GM12878 (cell line): ENCODE measurements around the gene ST3GAL5. TPM values are rescaled to one million over a fixed set of nuclear protein-coding genes. Genes with fewer than 3 reads are reported as not detected.

Experiments
- ATF7 ChIP-seq: fragments of 450-650 bp; IDR thresholded peaks from 2 replicates; pipeline ENCODE4 v1.6.1; 2016; ENCODE audit warnings: low read depth, mild to moderate bottlenecking
- BCL11A ChIP-seq: IDR thresholded peaks from 2 replicates; pipeline ENCODE4 v1.6.1; 2011; ENCODE audit warnings: low read depth, low read length
- BRCA1 ChIP-seq: IDR thresholded peaks from 2 replicates; pipeline ENCODE4 v1.6.1; 2011; ENCODE audit warnings: low read depth, low read length, improper control_type of control experiment
- CBFB ChIP-seq: IDR thresholded peaks from 2 replicates; pipeline ENCODE4 v1.6.1; 2016; ENCODE audit warnings: antibody characterized with exemption, low read depth
- CEBPB ChIP-seq, 2 experiments: fragments of 150-350 bp in 1 of 2; IDR thresholded peaks; 2 replicates each; pipeline ENCODE4 v1.6.1; 2012 to 2014; ENCODE audit warnings: low read depth in 2 of 2, low read length in 2 of 2, borderline replicate concordance in 1 of 2, inconsistent platforms in 1 of 2
- EP300 ChIP-seq, 2 experiments: fragments of 150-350 bp in 1 of 2; IDR thresholded peaks; 2 replicates each; pipeline ENCODE4 v1.6.1; 2011 to 2012; ENCODE audit warnings: low read depth in 2 of 2, low read length in 2 of 2, borderline replicate concordance in 1 of 2, improper control_type of control experiment in 1 of 2, inconsistent platforms in 1 of 2; ENCODE audit not compliant: control insufficient read depth in 1 of 2
- FOXK2 ChIP-seq: fragments of 450-650 bp; IDR thresholded peaks from 2 replicates; pipeline ENCODE4 v1.6.1; 2017; ENCODE audit warnings: mild to moderate bottlenecking, moderate library complexity
- FOXM1 ChIP-seq: IDR thresholded peaks from 2 replicates; pipeline ENCODE4 v1.6.1; 2012; ENCODE audit warnings: low read depth, mild to moderate bottlenecking, inconsistent platforms, low read length, moderate library complexity
- HDAC2 ChIP-seq: fragments of 200-600 bp; sonication (generic); IDR thresholded peaks from 2 replicates; pipeline ENCODE4 v1.6.1; 2017
- MEF2A ChIP-seq: IDR thresholded peaks from 2 replicates; pipeline ENCODE4 v1.6.1; 2011; ENCODE audit warnings: low read depth, mild to moderate bottlenecking, low read length, moderate library complexity; ENCODE audit not compliant: insufficient read depth
- MEF2B ChIP-seq: fragments of 450-650 bp; IDR thresholded peaks from 2 replicates; pipeline ENCODE4 v1.6.1; 2018; ENCODE audit warnings: mild to moderate bottlenecking, moderate library complexity; ENCODE audit not compliant: partially characterized antibody, poor library complexity, severe bottlenecking
- SPI1 ChIP-seq: IDR thresholded peaks from 2 replicates; pipeline ENCODE4 v1.6.1; 2011; ENCODE audit warnings: low read depth, mild to moderate bottlenecking, low read length, moderate library complexity, borderline replicate concordance; ENCODE audit not compliant: insufficient read depth
- STAT1 ChIP-seq: fragments of 450-650 bp; conservative IDR thresholded peaks from 2 replicates; pipeline ENCODE4 v1.6.1; 2014; ENCODE audit warnings: antibody characterized with exemption, mild to moderate bottlenecking
- SUPT20H ChIP-seq: IDR thresholded peaks from 2 replicates; pipeline ENCODE4 v1.6.1; 2011; ENCODE audit warnings: low read depth, mild to moderate bottlenecking, low read length, moderate library complexity, borderline replicate concordance; ENCODE audit not compliant: control insufficient read depth
- TBL1XR1 ChIP-seq: IDR thresholded peaks from 2 replicates; pipeline ENCODE4 v1.6.1; 2012; ENCODE audit warnings: low read depth, low read length, improper control_type of control experiment
- YY1 ChIP-seq: IDR thresholded peaks from 2 replicates; pipeline ENCODE4 v1.6.1; 2011; ENCODE audit warnings: low read depth, mild to moderate bottlenecking, low read length
- ZNF217 ChIP-seq: fragments of 450-650 bp; IDR thresholded peaks from 2 replicates; pipeline ENCODE4 v1.6.1; 2017; ENCODE audit warnings: antibody characterized with exemption, mild to moderate bottlenecking
- polyA plus RNA-seq, 11 experiments: library from polyadenylated mRNA; depleted of rRNA in 4 of 11; unstranded in 6 of 11; stranded (reverse) in 5 of 11; fragments of >200 nt; fragmentation: Nextera tagmentation in 4 of 11; fragmentation: Illumina TruSeq in 1 of 11; extraction: Ambion mirVana in 4 of 11; extraction: Trizol in 1 of 11; gene quantifications; 1 replicate in 1 of 11; 2 replicates in 10 of 11; pipeline versions ENCODE4 v1.2.1 to v1.2.3, GENCODE V29; 2011 to 2016; ENCODE audit warnings: inconsistent platforms in 2 of 11, missing spikeins in 2 of 11, low read depth in 1 of 11
- total RNA-seq, 4 experiments: library from RNA; depleted of rRNA in 3 of 4; stranded (reverse); fragments of >200 nt in 3 of 4; fragmentation: Illumina TruSeq in 1 of 4; extraction: Trizol in 1 of 4; gene quantifications; 2 replicates each; pipeline versions ENCODE4 v1.2.1 to v1.2.3, GENCODE V29; 2013 to 2021
- TF ChIP-seq, protein P1 (sequence below): IDR thresholded peaks from 2 replicates; pipeline ENCODE4 v1.6.1; 2011; ENCODE audit warnings: mild to moderate bottlenecking, low read depth, low read length, moderate library complexity; ENCODE audit not compliant: insufficient replicate concordance
- TF ChIP-seq, protein P2 (sequence below): IDR thresholded peaks from 2 replicates; pipeline ENCODE4 v1.6.1; 2011; ENCODE audit warnings: low read depth, mild to moderate bottlenecking, low read length, moderate library complexity, borderline replicate concordance; ENCODE audit errors: extremely low read depth
- TF ChIP-seq, protein P3 (sequence below): fragments of 450-650 bp; IDR thresholded peaks from 2 replicates; pipeline ENCODE4 v1.6.1; 2017; ENCODE audit warnings: mild to moderate bottlenecking
- TF ChIP-seq, protein P4 (sequence below): IDR thresholded peaks from 2 replicates; pipeline ENCODE4 v1.6.1; 2012; ENCODE audit warnings: improper control_type of control experiment, low read depth, low read length; ENCODE audit not compliant: insufficient replicate concordance

ST3GAL5 gene
- total and polyA plus RNA-seq, 10 of the 15 experiments (the other 5 are each of a cell fraction or from before 2014, with no cell fraction given): 5.2 to 60.9 (median 10.2) TPM

DNA sequence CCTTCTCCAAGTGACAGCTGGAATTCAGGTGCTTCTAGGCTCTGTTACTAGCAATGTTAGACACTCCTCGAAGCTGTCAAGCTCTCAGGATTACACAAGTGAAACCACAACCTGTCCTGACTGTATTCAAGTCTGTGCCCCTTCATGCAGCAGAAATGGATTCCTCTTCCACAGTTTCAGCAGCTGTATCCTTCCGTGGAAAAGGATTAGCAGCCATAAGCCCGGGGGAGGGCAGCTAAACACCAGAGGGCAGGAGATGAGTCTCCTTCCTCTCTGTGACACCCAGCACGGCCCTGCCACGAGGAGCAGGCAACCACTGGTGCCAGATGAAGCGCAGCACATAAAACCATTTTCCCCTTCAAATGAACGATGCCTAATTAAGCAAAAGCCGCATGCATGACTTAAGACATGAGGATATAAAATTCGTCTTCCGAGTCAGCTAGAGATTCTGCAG, 1.2 kb downstream of the ST3GAL5 start (continued):
- TF ChIP-seq SPI1: no peak
- TF ChIP-seq YY1: 0 out of 2 replicates have a peak, but pooled peaks have one; percentile 3
- no peak for TF ChIP-seq HDAC2
- TF ChIP-seq ATF7: no peak
- no peak for TF ChIP-seq CEBPB (IDR thresholded peaks at IDR 0.05; ENCODE audit: borderline replicate concordance in 1 of 2, low read depth in 2 of 2, low read length in 2 of 2)
- TF ChIP-seq EP300 (IDR thresholded peaks at IDR 0.05; ENCODE audit: borderline replicate concordance in 1 of 2, control insufficient read depth in 1 of 2, low read depth in 2 of 2, low read length in 2 of 2): no peak
- no peak for TF ChIP-seq TBL1XR1
- TF ChIP-seq FOXK2: no peak
- TF ChIP-seq, protein P1, sequence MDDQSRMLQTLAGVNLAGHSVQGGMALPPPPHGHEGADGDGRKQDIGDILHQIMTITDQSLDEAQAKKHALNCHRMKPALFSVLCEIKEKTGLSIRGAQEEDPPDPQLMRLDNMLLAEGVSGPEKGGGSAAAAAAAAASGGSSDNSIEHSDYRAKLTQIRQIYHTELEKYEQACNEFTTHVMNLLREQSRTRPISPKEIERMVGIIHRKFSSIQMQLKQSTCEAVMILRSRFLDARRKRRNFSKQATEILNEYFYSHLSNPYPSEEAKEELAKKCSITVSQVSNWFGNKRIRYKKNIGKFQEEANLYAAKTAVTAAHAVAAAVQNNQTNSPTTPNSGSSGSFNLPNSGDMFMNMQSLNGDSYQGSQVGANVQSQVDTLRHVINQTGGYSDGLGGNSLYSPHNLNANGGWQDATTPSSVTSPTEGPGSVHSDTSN: no peak
- TF ChIP-seq BCL11A: no peak
- TF ChIP-seq SUPT20H: no peak
- peak; percentile 33; the same call in 1 of the 2 replicates for TF ChIP-seq CBFB
- TF ChIP-seq, protein P2, sequence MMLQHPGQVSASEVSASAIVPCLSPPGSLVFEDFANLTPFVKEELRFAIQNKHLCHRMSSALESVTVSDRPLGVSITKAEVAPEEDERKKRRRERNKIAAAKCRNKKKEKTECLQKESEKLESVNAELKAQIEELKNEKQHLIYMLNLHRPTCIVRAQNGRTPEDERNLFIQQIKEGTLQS: no peak
- no peak for TF ChIP-seq STAT1
- TF ChIP-seq, protein P3, sequence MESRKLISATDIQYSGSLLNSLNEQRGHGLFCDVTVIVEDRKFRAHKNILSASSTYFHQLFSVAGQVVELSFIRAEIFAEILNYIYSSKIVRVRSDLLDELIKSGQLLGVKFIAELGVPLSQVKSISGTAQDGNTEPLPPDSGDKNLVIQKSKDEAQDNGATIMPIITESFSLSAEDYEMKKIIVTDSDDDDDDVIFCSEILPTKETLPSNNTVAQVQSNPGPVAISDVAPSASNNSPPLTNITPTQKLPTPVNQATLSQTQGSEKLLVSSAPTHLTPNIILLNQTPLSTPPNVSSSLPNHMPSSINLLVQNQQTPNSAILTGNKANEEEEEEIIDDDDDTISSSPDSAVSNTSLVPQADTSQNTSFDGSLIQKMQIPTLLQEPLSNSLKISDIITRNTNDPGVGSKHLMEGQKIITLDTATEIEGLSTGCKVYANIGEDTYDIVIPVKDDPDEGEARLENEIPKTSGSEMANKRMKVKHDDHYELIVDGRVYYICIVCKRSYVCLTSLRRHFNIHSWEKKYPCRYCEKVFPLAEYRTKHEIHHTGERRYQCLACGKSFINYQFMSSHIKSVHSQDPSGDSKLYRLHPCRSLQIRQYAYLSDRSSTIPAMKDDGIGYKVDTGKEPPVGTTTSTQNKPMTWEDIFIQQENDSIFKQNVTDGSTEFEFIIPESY: no peak
- TF ChIP-seq BRCA1: no peak
- no peak for TF ChIP-seq MEF2A
- no peak for TF ChIP-seq FOXM1
- no peak for TF ChIP-seq ZNF217
- TF ChIP-seq, protein P4, sequence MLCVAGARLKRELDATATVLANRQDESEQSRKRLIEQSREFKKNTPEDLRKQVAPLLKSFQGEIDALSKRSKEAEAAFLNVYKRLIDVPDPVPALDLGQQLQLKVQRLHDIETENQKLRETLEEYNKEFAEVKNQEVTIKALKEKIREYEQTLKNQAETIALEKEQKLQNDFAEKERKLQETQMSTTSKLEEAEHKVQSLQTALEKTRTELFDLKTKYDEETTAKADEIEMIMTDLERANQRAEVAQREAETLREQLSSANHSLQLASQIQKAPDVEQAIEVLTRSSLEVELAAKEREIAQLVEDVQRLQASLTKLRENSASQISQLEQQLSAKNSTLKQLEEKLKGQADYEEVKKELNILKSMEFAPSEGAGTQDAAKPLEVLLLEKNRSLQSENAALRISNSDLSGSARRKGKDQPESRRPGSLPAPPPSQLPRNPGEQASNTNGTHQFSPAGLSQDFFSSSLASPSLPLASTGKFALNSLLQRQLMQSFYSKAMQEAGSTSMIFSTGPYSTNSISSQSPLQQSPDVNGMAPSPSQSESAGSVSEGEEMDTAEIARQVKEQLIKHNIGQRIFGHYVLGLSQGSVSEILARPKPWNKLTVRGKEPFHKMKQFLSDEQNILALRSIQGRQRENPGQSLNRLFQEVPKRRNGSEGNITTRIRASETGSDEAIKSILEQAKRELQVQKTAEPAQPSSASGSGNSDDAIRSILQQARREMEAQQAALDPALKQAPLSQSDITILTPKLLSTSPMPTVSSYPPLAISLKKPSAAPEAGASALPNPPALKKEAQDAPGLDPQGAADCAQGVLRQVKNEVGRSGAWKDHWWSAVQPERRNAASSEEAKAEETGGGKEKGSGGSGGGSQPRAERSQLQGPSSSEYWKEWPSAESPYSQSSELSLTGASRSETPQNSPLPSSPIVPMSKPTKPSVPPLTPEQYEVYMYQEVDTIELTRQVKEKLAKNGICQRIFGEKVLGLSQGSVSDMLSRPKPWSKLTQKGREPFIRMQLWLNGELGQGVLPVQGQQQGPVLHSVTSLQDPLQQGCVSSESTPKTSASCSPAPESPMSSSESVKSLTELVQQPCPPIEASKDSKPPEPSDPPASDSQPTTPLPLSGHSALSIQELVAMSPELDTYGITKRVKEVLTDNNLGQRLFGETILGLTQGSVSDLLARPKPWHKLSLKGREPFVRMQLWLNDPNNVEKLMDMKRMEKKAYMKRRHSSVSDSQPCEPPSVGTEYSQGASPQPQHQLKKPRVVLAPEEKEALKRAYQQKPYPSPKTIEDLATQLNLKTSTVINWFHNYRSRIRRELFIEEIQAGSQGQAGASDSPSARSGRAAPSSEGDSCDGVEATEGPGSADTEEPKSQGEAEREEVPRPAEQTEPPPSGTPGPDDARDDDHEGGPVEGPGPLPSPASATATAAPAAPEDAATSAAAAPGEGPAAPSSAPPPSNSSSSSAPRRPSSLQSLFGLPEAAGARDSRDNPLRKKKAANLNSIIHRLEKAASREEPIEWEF: no peak
- no peak for TF ChIP-seq MEF2B
